Measurements from ENCODE around the gene PTPRJ.
A peak's percentile ranks its signal among the peaks of the same experiment; 100 is the strongest.
"Not testable (repeated sequence)": the region's sequence is repeated elsewhere in the genome, so short reads cannot be mapped to it uniquely, and the experiment has no call there.

The PTPRJ gene

DNA sequence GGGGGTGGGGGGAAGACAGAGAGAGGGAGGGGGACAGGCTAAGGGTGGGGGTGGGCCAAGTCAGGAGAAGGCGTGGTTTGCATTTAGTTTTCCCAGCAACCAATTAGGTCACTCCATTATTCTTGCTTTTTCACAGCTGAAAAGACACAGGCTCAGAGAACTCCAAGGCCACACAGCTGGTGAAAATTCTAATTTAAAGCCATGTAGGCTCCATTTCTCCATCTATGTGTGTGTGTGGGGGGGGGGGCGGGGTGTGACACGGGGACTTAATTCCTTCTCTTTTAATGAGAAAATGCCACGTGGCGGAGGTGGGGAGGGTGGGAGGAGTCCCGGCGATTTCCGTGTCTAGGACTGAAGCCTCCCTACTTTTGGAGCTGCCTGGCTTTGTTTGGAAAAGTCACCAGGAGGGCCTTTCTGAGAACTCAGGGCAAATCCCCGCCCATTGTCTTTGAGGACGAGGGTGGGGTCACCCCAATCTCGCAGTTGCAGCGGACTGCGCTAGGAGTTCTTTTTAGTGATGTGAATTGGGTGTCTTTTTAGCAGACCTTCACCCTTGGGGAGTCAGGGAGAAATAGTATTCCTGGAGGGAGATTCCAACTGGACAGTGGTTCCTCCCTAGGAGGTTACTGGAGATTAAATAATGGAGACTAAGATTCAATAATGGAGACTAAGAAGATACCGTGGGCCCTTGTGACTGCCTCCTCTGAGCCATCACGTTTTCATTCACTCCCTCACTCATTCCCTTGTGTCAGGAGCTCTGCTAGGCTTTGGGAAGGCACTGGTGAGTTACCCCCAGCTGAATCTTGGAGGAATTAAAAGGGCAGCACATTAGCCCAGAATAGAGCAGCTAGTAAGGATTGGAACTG lies 36.4 kb upstream of the PTPRJ start:
- CTCF ChIA-PET: interaction anchor here (1.6 kb wide), 1 partner anchor 9 kb away, joined by 4 read pairs; no protein-coding TSS in a partner anchor
- no peak for DNase-seq (ENCODE audit: extremely low spot score)
- POLR2A ChIA-PET: no interaction called here
- TF ChIP-seq ELF4 (IDR thresholded peaks at IDR 0.05) (no peak), ARNT (IDR thresholded peaks at IDR 0.05) (no peak), TARDBP (IDR thresholded peaks at IDR 0.05) (no peak), L3MBTL2 (conservative IDR thresholded peaks at IDR 0.05) (no peak), SUZ12 (IDR thresholded peaks at IDR 0.05) (no peak), BHLHE40 (IDR thresholded peaks at IDR 0.05; ENCODE audit: borderline replicate concordance) (no peak), HDGF (IDR thresholded peaks at IDR 0.05; ENCODE audit: borderline replicate concordance) (no peak), SP1 (IDR thresholded peaks at IDR 0.05) (no peak), FOXK2 (IDR thresholded peaks at IDR 0.05) (no peak), NFRKB (IDR thresholded peaks at IDR 0.05) (no peak), ZNF384 (IDR thresholded peaks at IDR 0.05) (no peak), FOXM1 (IDR thresholded peaks at IDR 0.05; ENCODE audit: borderline replicate concordance) (no peak), CTBP1 (IDR thresholded peaks at IDR 0.05; ENCODE audit: borderline replicate concordance) (no peak)
- TF ChIP-seq, protein P1, sequence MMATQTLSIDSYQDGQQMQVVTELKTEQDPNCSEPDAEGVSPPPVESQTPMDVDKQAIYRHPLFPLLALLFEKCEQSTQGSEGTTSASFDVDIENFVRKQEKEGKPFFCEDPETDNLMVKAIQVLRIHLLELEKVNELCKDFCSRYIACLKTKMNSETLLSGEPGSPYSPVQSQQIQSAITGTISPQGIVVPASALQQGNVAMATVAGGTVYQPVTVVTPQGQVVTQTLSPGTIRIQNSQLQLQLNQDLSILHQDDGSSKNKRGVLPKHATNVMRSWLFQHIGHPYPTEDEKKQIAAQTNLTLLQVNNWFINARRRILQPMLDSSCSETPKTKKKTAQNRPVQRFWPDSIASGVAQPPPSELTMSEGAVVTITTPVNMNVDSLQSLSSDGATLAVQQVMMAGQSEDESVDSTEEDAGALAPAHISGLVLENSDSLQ (IDR thresholded peaks at IDR 0.05): no peak

DNA sequence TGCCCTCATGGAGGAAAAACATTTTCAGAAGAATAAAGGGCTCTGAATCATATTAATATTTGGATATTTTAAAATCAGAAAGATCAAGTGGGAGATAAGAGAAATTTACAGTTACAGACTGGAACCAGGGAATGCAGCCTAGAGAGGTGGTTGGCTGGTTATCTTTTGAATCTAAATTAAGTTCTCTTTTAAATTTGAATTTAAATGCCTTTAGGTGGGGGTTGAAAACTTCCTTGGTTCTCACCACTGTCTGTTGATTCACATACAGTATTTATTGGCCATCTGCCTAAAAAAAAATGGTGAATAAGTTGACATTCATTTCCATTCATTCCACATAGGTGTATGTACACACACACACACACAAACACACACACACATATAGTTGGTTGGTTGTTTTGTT lies 35.7 kb upstream of the PTPRJ start:
- CTCF ChIA-PET: no interaction called here
- POLR2A ChIA-PET: no interaction called here
- DNase-seq (ENCODE audit: extremely low spot score): no peak
- TF ChIP-seq NFRKB (IDR thresholded peaks at IDR 0.05) (no peak), LEF1 (IDR thresholded peaks at IDR 0.05; ENCODE audit: borderline replicate concordance) (no peak), ELF4 (IDR thresholded peaks at IDR 0.05) (no peak), HDGF (IDR thresholded peaks at IDR 0.05; ENCODE audit: borderline replicate concordance) (no peak), ARNT (IDR thresholded peaks at IDR 0.05) (no peak), BHLHE40 (IDR thresholded peaks at IDR 0.05; ENCODE audit: borderline replicate concordance) (no peak), L3MBTL2 (conservative IDR thresholded peaks at IDR 0.05) (no peak), TARDBP (IDR thresholded peaks at IDR 0.05) (no peak), SP1 (IDR thresholded peaks at IDR 0.05) (no peak), FOXA1 (IDR thresholded peaks at IDR 0.05) (no peak), FOXM1 (IDR thresholded peaks at IDR 0.05; ENCODE audit: borderline replicate concordance) (no peak), ZNF384 (IDR thresholded peaks at IDR 0.05) (no peak), SUZ12 (IDR thresholded peaks at IDR 0.05) (no peak)
- TF ChIP-seq, protein P1 (IDR thresholded peaks at IDR 0.05): no peak

DNA sequence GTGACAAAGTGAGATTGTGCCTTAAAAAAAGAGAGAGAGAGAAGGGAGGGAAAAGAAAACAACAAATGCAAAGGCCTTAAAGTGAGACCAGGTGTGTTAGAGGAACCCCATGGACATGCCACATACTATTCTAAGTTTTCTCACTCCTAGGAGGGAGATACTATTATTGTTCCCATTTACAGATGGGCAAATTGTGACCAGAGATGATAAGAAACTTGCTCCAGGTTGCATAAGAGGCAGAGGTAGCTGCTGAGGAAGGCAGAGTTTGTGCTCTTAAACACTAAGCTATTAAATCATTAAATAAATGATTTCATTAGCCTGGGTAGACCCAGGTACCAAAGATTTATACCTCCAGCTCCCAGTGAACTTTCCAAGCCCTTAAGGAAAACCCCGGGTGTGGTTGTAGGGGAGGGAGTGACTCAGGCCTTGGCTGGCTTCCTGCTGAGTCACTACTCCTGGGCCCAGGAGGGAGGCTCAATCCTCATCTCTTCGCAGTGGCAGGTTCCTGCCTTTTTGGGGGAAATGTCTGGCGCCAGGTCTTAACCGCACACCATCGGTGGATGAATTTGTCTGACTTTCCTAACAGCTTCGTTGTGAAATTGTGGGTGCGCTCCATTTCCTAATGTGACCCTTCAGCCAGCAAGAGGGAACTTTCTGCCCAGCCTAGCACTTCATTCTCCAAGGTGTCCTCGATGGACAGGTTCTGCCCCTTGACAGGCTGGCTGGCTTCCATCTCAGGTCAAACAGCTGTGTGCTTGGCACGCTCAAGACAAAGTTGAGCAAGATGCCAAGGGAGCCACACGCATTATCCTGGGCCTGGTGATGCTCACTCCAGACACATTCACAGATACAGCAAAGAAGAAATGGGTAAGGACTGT lies 33.4 kb upstream of the PTPRJ start:
- POLR2A ChIA-PET: no interaction called here
- peak; percentile 45 for DNase-seq (ENCODE audit: extremely low spot score)
- TF ChIP-seq, protein P1 (IDR thresholded peaks at IDR 0.05): no peak
- TF ChIP-seq L3MBTL2 (conservative IDR thresholded peaks at IDR 0.05): no peak
- no peak for TF ChIP-seq FOXM1 (IDR thresholded peaks at IDR 0.05; ENCODE audit: borderline replicate concordance)
- TF ChIP-seq ZNF384 (IDR thresholded peaks at IDR 0.05): no peak
- TF ChIP-seq ELF4 (IDR thresholded peaks at IDR 0.05): no peak
- TF ChIP-seq LEF1 (IDR thresholded peaks at IDR 0.05; ENCODE audit: borderline replicate concordance): no peak
- TF ChIP-seq NFRKB (IDR thresholded peaks at IDR 0.05): no peak
- TF ChIP-seq ARNT (IDR thresholded peaks at IDR 0.05): no peak
- TF ChIP-seq CTBP1 (IDR thresholded peaks at IDR 0.05; ENCODE audit: borderline replicate concordance): no peak
- TF ChIP-seq BHLHE40 (IDR thresholded peaks at IDR 0.05; ENCODE audit: borderline replicate concordance): no peak
- TF ChIP-seq HDGF (IDR thresholded peaks at IDR 0.05; ENCODE audit: borderline replicate concordance): no peak
- TF ChIP-seq TARDBP (IDR thresholded peaks at IDR 0.05): no peak
- TF ChIP-seq SUZ12 (IDR thresholded peaks at IDR 0.05): no peak
- CTCF ChIA-PET: interaction anchor here (0.6 kb wide), 1 partner anchor 36 kb away, joined by 3 read pairs; no protein-coding TSS in a partner anchor

DNA sequence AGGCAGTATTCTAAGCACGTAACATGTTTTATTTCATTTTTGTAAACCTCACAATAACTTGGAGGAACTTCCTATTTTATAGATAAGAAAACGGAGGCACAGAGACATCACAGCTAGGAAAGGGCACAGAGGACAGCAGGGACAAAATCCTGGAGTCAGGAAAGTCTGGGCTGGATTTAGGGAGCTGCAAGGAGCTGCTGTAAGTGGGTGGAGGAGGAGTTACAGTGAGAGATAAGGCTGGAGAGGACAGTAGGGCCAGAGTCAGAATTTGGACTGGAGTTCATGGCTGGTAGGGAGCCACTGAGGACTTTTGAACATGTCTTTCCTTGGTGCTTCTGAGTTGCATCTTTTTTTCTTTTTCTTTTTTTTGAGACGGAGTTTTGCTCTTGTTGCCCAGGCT lies 32.2 kb upstream of the PTPRJ start:
- TF ChIP-seq ZNF384 (IDR thresholded peaks at IDR 0.05) (no peak), LEF1 (IDR thresholded peaks at IDR 0.05; ENCODE audit: borderline replicate concordance) (no peak), BHLHE40 (IDR thresholded peaks at IDR 0.05; ENCODE audit: borderline replicate concordance) (no peak), CTBP1 (IDR thresholded peaks at IDR 0.05; ENCODE audit: borderline replicate concordance) (no peak), NFRKB (IDR thresholded peaks at IDR 0.05) (no peak), SP1 (IDR thresholded peaks at IDR 0.05) (no peak)
- POLR2A ChIA-PET: no interaction called here
- no peak for DNase-seq (ENCODE audit: extremely low spot score)
- CTCF ChIA-PET: no interaction called here

DNA sequence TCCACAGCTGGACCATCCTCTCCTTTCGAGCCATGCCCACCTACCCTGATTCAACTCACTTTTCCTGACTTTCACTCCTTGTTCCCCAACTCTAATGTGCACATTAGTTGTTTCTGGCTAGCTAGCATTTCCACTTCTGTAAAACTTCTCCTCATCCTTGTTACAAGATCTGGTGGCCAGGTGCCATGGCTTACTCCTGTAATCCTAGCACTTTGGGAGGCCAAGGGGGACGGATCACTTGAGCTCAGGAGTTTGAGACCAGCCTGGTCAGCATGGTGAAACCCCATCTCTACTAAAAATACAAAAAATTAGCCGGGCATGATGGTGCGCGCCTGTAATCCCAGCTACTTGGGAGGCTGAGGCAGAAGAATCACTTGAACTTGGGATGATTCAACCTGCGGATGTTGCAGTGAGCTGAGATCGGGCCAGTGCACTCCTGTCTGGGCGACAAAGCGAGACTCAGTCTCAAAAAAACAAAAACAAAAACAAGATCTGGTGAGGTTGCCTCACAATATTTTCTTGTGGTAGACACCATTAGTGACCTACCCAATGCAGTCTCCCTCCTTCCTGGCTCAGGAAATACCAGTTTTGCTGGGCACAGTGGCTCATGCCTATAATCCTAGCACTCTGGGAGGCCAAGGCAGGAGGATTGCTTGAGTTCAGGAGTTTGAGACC lies 31.2 kb upstream of the PTPRJ start:
- CTCF ChIA-PET, POLR2A ChIA-PET: not testable (repeated sequence)

More for the DNA sequence above, 31.2 kb upstream of the PTPRJ start:
- not testable (repeated sequence) for DNase-seq (ENCODE audit: extremely low spot score)

Data from HEK293T (cell line).